ENCODE results near the gene CLK2.

- no peak for TF ChIP-seq POLR2A (IDR thresholded peaks at IDR 0.05)
- TF ChIP-seq, protein P1, sequence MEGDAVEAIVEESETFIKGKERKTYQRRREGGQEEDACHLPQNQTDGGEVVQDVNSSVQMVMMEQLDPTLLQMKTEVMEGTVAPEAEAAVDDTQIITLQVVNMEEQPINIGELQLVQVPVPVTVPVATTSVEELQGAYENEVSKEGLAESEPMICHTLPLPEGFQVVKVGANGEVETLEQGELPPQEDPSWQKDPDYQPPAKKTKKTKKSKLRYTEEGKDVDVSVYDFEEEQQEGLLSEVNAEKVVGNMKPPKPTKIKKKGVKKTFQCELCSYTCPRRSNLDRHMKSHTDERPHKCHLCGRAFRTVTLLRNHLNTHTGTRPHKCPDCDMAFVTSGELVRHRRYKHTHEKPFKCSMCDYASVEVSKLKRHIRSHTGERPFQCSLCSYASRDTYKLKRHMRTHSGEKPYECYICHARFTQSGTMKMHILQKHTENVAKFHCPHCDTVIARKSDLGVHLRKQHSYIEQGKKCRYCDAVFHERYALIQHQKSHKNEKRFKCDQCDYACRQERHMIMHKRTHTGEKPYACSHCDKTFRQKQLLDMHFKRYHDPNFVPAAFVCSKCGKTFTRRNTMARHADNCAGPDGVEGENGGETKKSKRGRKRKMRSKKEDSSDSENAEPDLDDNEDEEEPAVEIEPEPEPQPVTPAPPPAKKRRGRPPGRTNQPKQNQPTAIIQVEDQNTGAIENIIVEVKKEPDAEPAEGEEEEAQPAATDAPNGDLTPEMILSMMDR (IDR thresholded peaks at IDR 0.05), result no peak
Measured at GRCh38 chr1:155300553-155301329, 27.4 kb upstream of the CLK2 start.

Measured in body of pancreas (tissue), 4 donors.